Measurements from ENCODE around the gene LAT. TPM values are rescaled to one million over a fixed set of nuclear protein-coding genes. Genes with fewer than 3 reads are reported as not detected.
A peak's percentile ranks its signal among the peaks of the same experiment; 100 is the strongest.

Gene LAT
- total RNA-seq = 10 to 100 TPM in 4 of 6 donors, 1 to 10 TPM in 2; 3.5 to 70.2 (median 17.5) TPM

- 50 to 74% methylated on average over 5 to 14 of the region's 24 CpGs for WGBS, 2 donors
- DNase-seq = peak; percentile 47 to 87
- peak within 1 kb of the TSS in 3 of 4 donors; percentile 20 to 73 (median 37) for H3K27ac ChIP-seq
- TF ChIP-seq EP300 (IDR thresholded peaks at IDR 0.05) = no peak
- TF ChIP-seq POLR2A (IDR thresholded peaks at IDR 0.05) = no peak
- no peak for TF ChIP-seq CTCF (IDR thresholded peaks at IDR 0.05)
- ATAC-seq (ENCODE audit: low FRiP score in 2 of 2) = peak in 1 of 2 donors; percentile 26
- peaks cover 0 to 95% (median 68%) of the 10 kb centered on the region in 4 donors for H3K36me3 ChIP-seq
- peaks cover 0 to 11% (median 1%) of the 10 kb centered on the region in 4 donors for H3K9me3 ChIP-seq
- H3K4me1 ChIP-seq = peaks cover 0 to 9% (median 5%) of the 10 kb centered on the region in 4 donors
- no peaks in the 10 kb centered on the region for H3K27me3 ChIP-seq
- peak within 1 kb of the TSS in 3 of 4 donors; percentile 37 to 47 (median 43) for H3K4me3 ChIP-seq
Measured at GRCh38 chr16:28984619-28985135, at the start of gene LAT. LAT (plus strand) TSS chr16:28985052; CDS start chr16:28985418, 366 bp downstream.

GRCh38 chr16:28935346-28935745, 49.5 kb upstream of the LAT start:
- no peak for ATAC-seq (ENCODE audit: low FRiP score in 2 of 2)
- H3K27me3 ChIP-seq = no peaks in the 10 kb centered on the region
- 96 to 97% methylated on average over 1 to 4 of the region's 4 CpGs for WGBS, 2 donors

GRCh38 chr16:28935924-28936783, 48.7 kb upstream of the LAT start:
- H3K27me3 ChIP-seq = no peaks in the 10 kb centered on the region
- H3K4me1 ChIP-seq = peaks cover 0 to 14% (median 7%) of the 10 kb centered on the region in 4 donors
- TF ChIP-seq CTCF (IDR thresholded peaks at IDR 0.05) (no peak), POLR2A (IDR thresholded peaks at IDR 0.05) (no peak), POLR2AphosphoS5 (IDR thresholded peaks at IDR 0.05) (no peak), EP300 (IDR thresholded peaks at IDR 0.05) (no peak)
- DNase-seq = peak; percentile 94
- ATAC-seq (ENCODE audit: low FRiP score in 2 of 2) = peak; percentile 95 to 99
- no peaks in the 10 kb centered on the region for H3K9me3 ChIP-seq
- 32 to 33% methylated on average over 36 of the region's 36 CpGs for WGBS, 2 donors
- H3K27ac ChIP-seq = peak overlapping the region in 1 of 4 donors; percentile 30
- H3K4me3 ChIP-seq = peak overlapping the region in 3 of 4 donors; percentile 25 to 43 (median 35)
- H3K36me3 ChIP-seq = no peaks in the 10 kb centered on the region

More at GRCh38 chr16:28935346-28935745, 49.5 kb upstream of the LAT start:
- no peak for TF ChIP-seq POLR2A (IDR thresholded peaks at IDR 0.05)
- no peak for TF ChIP-seq POLR2AphosphoS5 (IDR thresholded peaks at IDR 0.05)
- no peak for TF ChIP-seq EP300 (IDR thresholded peaks at IDR 0.05)
- no peak for TF ChIP-seq CTCF (IDR thresholded peaks at IDR 0.05)
- Histone ChIP-seq H3K36me3 (no peaks in the 10 kb centered on the region), H3K27ac (no peak overlapping the region), H3K4me1 (peaks cover 0 to 14% (median 7%) of the 10 kb centered on the region in 4 donors), H3K9me3 (no peaks in the 10 kb centered on the region), H3K4me3 (no peak overlapping the region)
- no peak for DNase-seq

- Histone ChIP-seq H3K9me3 (no peaks in the 10 kb centered on the region), H3K36me3 (no peaks in the 10 kb centered on the region), H3K4me3 (peak overlapping the region in 3 of 4 donors; percentile 25 to 43 (median 35)), H3K4me1 (peaks cover 0 to 14% (median 7%) of the 10 kb centered on the region in 4 donors), H3K27ac (no peak overlapping the region), H3K27me3 (no peaks in the 10 kb centered on the region)
- DNase-seq (no peak), ATAC-seq (ENCODE audit: low FRiP score in 2 of 2) (peak in 1 of 2 donors; percentile 7)
- WGBS, 2 donors = 76 to 77% methylated on average over 25 to 26 of the region's 26 CpGs
- no peak for TF ChIP-seq EP300 (IDR thresholded peaks at IDR 0.05)
- TF ChIP-seq POLR2AphosphoS5 (IDR thresholded peaks at IDR 0.05) = no peak
Measured at GRCh38 chr16:28936784-28937155, 48.1 kb upstream of the LAT start.

- Histone ChIP-seq H3K36me3 (no peaks in the 10 kb centered on the region), H3K27ac (no peak overlapping the region), H3K4me3 (no peak overlapping the region), H3K9me3 (no peaks in the 10 kb centered on the region), H3K4me1 (peaks cover 0 to 14% (median 7%) of the 10 kb centered on the region in 4 donors), H3K27me3 (no peaks in the 10 kb centered on the region)
- no peak for TF ChIP-seq EP300 (IDR thresholded peaks at IDR 0.05)
- TF ChIP-seq POLR2A (IDR thresholded peaks at IDR 0.05) = no peak
- TF ChIP-seq POLR2AphosphoS5 (IDR thresholded peaks at IDR 0.05) = no peak
- TF ChIP-seq CTCF (IDR thresholded peaks at IDR 0.05) = no peak
- 82 to 94% methylated on average over 11 of the region's 14 CpGs for WGBS, 2 donors
- no peak for ATAC-seq (ENCODE audit: low FRiP score in 2 of 2)
- no peak for DNase-seq
Measured at GRCh38 chr16:28937222-28937876, 47.5 kb upstream of the LAT start.
